ENCODE measurements around the gene GHRH. TPM values are rescaled to one million over a fixed set of nuclear protein-coding genes. Genes with fewer than 3 reads are reported as not detected.

GHRH gene
- total RNA-seq, 2 experiments from 2014 or later: not detected

DNA sequence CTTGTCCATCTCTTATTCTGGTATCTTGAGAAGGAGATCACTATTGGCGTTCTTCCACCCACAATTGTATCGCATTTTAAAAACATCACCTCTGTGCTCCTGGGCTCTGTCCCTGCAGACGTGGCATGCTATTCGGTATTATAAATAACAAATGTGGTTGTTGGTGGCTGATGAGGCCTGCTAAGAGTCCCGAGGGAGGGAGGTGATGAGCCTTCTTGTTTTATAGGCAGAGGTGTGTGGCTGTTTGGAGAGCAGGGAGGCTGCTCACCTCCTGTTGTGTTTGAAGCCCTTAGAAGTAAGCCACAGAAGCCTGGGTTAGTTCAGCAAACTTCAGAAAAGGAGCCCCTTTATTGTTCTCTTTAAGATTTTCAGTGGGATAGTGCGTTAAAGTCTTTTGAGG lies 43.5 kb upstream of the GHRH start:
- POLR2A ChIA-PET: no interaction called here
- no peaks in the 10 kb centered on the region for H3K9me2 ChIP-seq (ENCODE audit: insufficient read depth, low read length)
- H2AFZ ChIP-seq (ENCODE audit: low read length): no peak overlapping the region
- no peak overlapping the region for H3K27ac ChIP-seq (ENCODE audit: low read depth, low read length, poor library complexity, severe bottlenecking)
- peaks cover 65% of the 10 kb centered on the region for H3K36me3 ChIP-seq (ENCODE audit: insufficient read depth, low read length)
- no peak overlapping the region for H3K4me2 ChIP-seq (ENCODE audit: low read length)
- no peak overlapping the region for H3K4me3 ChIP-seq (ENCODE audit: low read depth, low read length, poor library complexity, severe bottlenecking)
- CTCF ChIA-PET (ENCODE audit: unreplicated experiment): no interaction called here
- no peaks in the 10 kb centered on the region for H3K79me2 ChIP-seq (ENCODE audit: insufficient read depth, low read depth, low read length)
- no peaks in the 10 kb centered on the region for H3K4me1 ChIP-seq (ENCODE audit: insufficient read depth, low read length, poor library complexity, severe bottlenecking)
- no peak for DNase-seq (ENCODE audit: low spot score)
- H3K9me3 ChIP-seq (ENCODE audit: low read length): no peaks in the 10 kb centered on the region
- no peak for TF ChIP-seq EZH2phosphoT487 (IDR thresholded peaks at IDR 0.05; ENCODE audit: borderline replicate concordance, low read depth, low read length)
- TF ChIP-seq, protein P1, sequence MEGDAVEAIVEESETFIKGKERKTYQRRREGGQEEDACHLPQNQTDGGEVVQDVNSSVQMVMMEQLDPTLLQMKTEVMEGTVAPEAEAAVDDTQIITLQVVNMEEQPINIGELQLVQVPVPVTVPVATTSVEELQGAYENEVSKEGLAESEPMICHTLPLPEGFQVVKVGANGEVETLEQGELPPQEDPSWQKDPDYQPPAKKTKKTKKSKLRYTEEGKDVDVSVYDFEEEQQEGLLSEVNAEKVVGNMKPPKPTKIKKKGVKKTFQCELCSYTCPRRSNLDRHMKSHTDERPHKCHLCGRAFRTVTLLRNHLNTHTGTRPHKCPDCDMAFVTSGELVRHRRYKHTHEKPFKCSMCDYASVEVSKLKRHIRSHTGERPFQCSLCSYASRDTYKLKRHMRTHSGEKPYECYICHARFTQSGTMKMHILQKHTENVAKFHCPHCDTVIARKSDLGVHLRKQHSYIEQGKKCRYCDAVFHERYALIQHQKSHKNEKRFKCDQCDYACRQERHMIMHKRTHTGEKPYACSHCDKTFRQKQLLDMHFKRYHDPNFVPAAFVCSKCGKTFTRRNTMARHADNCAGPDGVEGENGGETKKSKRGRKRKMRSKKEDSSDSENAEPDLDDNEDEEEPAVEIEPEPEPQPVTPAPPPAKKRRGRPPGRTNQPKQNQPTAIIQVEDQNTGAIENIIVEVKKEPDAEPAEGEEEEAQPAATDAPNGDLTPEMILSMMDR (conservative IDR thresholded peaks at IDR 0.05; ENCODE audit: low read length): no peak
- H4K20me1 ChIP-seq (ENCODE audit: insufficient read depth, low read length): no peaks in the 10 kb centered on the region; the same call in 1 of the 2 replicates
- intact Hi-C loops (cut with micrococcal nuclease; ENCODE audit: unreplicated experiment): no loop called here
- no TSS peak for BruUV-seq (replicated peaks)

DNA sequence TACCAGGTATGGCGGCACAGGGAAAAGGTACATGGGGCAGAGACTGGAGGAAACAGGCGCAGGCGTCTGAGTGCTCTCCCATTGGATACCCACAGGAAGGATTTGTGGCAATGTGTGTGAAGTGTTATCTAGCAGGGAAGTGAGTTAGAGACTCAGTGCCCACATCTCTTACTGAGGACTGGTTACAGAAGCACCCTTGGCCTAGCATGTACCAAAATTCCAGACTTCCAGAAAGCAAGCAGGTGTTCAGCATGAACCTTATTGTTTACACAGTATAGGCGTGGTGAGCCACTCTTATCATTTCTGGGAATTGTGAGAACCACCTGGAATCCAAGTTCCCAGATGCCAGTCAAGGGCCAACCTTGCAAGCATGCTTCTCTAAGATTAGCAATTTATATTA lies 42.0 kb upstream of the GHRH start:
- TF ChIP-seq, protein P1 (conservative IDR thresholded peaks at IDR 0.05; ENCODE audit: low read length): no peak
- TF ChIP-seq EZH2phosphoT487 (IDR thresholded peaks at IDR 0.05; ENCODE audit: borderline replicate concordance, low read depth, low read length): no peak
- intact Hi-C loops (cut with micrococcal nuclease; ENCODE audit: unreplicated experiment): no loop called here
- H2AFZ ChIP-seq (ENCODE audit: low read length): no peak overlapping the region
- ChIA-PET CTCF (ENCODE audit: unreplicated experiment) (no interaction called here), POLR2A (interaction anchor here (1.4 kb wide), 1 partner anchor 14 kb away, joined by 3 read pairs; the partner anchor contains the start of gene MANBAL)
- no TSS peak for BruUV-seq (replicated peaks)
- no peak overlapping the region for H3K4me2 ChIP-seq (ENCODE audit: low read length)
- no peak for DNase-seq (ENCODE audit: low spot score)
- H4K20me1 ChIP-seq (ENCODE audit: insufficient read depth, low read length): no peaks in the 10 kb centered on the region; the same call in 1 of the 2 replicates
- H3K9me2 ChIP-seq (ENCODE audit: insufficient read depth, low read length): no peaks in the 10 kb centered on the region
- no peaks in the 10 kb centered on the region for H3K9me3 ChIP-seq (ENCODE audit: low read length)
- H3K27ac ChIP-seq (ENCODE audit: low read depth, low read length, poor library complexity, severe bottlenecking): no peak overlapping the region
- H3K36me3 ChIP-seq (ENCODE audit: insufficient read depth, low read length): peaks cover 75% of the 10 kb centered on the region
- H3K4me1 ChIP-seq (ENCODE audit: insufficient read depth, low read length, poor library complexity, severe bottlenecking): no peaks in the 10 kb centered on the region
- peaks cover 6% of the 10 kb centered on the region; the same call in 1 of the 2 replicates for H3K79me2 ChIP-seq (ENCODE audit: insufficient read depth, low read depth, low read length)
- no peak overlapping the region for H3K4me3 ChIP-seq (ENCODE audit: low read depth, low read length, poor library complexity, severe bottlenecking)

DNA sequence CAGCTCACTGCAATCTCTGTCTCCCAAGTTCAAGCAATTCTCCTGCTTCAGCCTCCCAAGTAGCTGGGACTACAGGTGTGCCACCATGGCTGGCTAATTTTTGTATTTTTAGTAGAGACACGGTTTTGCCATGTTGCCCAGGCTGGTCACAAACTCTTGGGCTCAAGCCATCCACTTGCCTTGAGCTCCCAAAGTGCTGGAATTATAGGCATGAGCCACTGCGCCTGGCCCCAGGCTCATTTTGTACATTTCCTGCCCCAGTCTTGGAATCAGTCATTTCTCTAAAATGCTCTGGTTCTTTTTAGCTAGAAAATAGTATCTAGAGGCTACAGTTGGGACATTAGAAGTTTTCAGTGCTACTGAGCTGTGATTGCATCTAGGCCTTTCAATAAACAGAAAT lies 41.4 kb upstream of the GHRH start:
- ChIA-PET CTCF (ENCODE audit: unreplicated experiment) (no interaction called here), POLR2A (interaction anchor here (1.4 kb wide), 1 partner anchor 14 kb away, joined by 3 read pairs; the partner anchor contains the start of gene MANBAL)
- no peak for DNase-seq (ENCODE audit: low spot score)
- no peak for TF ChIP-seq EZH2phosphoT487 (IDR thresholded peaks at IDR 0.05; ENCODE audit: borderline replicate concordance, low read depth, low read length)
- TF ChIP-seq, protein P1 (conservative IDR thresholded peaks at IDR 0.05; ENCODE audit: low read length): no peak
- H3K79me2 ChIP-seq (ENCODE audit: insufficient read depth, low read depth, low read length): peaks cover 12% of the 10 kb centered on the region; the same call in 1 of the 2 replicates
- no peaks in the 10 kb centered on the region for H4K20me1 ChIP-seq (ENCODE audit: insufficient read depth, low read length)
- no TSS peak for BruUV-seq (replicated peaks)
- no peak overlapping the region for H3K27ac ChIP-seq (ENCODE audit: low read depth, low read length, poor library complexity, severe bottlenecking)
- H3K9me2 ChIP-seq (ENCODE audit: insufficient read depth, low read length): no peaks in the 10 kb centered on the region
- peaks cover 4% of the 10 kb centered on the region for H3K4me1 ChIP-seq (ENCODE audit: insufficient read depth, low read length, poor library complexity, severe bottlenecking)
- intact Hi-C loops (cut with micrococcal nuclease; ENCODE audit: unreplicated experiment): no loop called here
- peaks cover 75% of the 10 kb centered on the region for H3K36me3 ChIP-seq (ENCODE audit: insufficient read depth, low read length)
- no peaks in the 10 kb centered on the region for H3K9me3 ChIP-seq (ENCODE audit: low read length)
- no peak overlapping the region for H2AFZ ChIP-seq (ENCODE audit: low read length)
- no peak overlapping the region for H3K4me2 ChIP-seq (ENCODE audit: low read length)
- no peak overlapping the region for H3K4me3 ChIP-seq (ENCODE audit: low read depth, low read length, poor library complexity, severe bottlenecking)
